Neural cell (in vitro differentiated cells): Measurements from ENCODE around the gene UVRAG.

ENCODE experiments used
- EZH2 ChIP-seq: fragments of 200-600, 300-800 bp; shearing (Covaris generic), sonication (generic); IDR thresholded peaks from 2 replicates; pipeline ENCODE4 v1.6.1; 2014; ENCODE audit warnings: antibody characterized with exemption, low read length, borderline replicate concordance, mild to moderate bottlenecking; ENCODE audit not compliant: insufficient read depth, poor library complexity, severe bottlenecking
- POLR2AphosphoS5 ChIP-seq: IDR thresholded peaks from 2 replicates; pipeline ENCODE4 v1.6.1; 2012
- TF ChIP-seq, protein P1 (sequence below): fragments of 450-650 bp; IDR thresholded peaks from 2 replicates; pipeline ENCODE4 v1.5.1; 2014; ENCODE audit warnings: antibody characterized with exemption, mild to moderate bottlenecking, moderate library complexity; ENCODE audit not compliant: poor library complexity, severe bottlenecking
- TF ChIP-seq, protein P2 (sequence below): IDR thresholded peaks from 2 replicates; pipeline ENCODE4 v1.6.1; 2012; ENCODE audit warnings: borderline replicate concordance

DNA sequence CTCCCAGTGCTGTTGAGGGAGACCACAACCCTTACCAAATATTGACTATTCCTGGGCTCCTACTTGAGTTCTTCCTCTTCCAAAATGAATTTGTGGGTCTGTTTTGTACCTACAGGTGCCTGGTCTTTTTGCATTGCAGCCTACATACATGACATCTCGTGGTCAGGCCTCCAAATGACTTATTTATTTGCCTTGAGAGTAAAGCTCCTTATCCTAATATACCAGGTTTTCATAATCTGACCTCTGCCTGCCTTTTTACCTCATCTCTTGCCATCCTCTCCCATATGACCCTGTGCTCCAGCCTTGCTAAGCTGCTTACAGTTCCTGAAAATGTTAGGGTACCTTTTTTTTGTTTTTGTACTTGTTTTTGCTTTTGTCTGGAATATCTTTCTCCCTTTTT, 130.4 kb downstream of the UVRAG start:
- TF ChIP-seq, protein P1, sequence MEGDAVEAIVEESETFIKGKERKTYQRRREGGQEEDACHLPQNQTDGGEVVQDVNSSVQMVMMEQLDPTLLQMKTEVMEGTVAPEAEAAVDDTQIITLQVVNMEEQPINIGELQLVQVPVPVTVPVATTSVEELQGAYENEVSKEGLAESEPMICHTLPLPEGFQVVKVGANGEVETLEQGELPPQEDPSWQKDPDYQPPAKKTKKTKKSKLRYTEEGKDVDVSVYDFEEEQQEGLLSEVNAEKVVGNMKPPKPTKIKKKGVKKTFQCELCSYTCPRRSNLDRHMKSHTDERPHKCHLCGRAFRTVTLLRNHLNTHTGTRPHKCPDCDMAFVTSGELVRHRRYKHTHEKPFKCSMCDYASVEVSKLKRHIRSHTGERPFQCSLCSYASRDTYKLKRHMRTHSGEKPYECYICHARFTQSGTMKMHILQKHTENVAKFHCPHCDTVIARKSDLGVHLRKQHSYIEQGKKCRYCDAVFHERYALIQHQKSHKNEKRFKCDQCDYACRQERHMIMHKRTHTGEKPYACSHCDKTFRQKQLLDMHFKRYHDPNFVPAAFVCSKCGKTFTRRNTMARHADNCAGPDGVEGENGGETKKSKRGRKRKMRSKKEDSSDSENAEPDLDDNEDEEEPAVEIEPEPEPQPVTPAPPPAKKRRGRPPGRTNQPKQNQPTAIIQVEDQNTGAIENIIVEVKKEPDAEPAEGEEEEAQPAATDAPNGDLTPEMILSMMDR = no peak
- TF ChIP-seq POLR2AphosphoS5 (no peak), EZH2 (no peak)
- TF ChIP-seq, protein P2, sequence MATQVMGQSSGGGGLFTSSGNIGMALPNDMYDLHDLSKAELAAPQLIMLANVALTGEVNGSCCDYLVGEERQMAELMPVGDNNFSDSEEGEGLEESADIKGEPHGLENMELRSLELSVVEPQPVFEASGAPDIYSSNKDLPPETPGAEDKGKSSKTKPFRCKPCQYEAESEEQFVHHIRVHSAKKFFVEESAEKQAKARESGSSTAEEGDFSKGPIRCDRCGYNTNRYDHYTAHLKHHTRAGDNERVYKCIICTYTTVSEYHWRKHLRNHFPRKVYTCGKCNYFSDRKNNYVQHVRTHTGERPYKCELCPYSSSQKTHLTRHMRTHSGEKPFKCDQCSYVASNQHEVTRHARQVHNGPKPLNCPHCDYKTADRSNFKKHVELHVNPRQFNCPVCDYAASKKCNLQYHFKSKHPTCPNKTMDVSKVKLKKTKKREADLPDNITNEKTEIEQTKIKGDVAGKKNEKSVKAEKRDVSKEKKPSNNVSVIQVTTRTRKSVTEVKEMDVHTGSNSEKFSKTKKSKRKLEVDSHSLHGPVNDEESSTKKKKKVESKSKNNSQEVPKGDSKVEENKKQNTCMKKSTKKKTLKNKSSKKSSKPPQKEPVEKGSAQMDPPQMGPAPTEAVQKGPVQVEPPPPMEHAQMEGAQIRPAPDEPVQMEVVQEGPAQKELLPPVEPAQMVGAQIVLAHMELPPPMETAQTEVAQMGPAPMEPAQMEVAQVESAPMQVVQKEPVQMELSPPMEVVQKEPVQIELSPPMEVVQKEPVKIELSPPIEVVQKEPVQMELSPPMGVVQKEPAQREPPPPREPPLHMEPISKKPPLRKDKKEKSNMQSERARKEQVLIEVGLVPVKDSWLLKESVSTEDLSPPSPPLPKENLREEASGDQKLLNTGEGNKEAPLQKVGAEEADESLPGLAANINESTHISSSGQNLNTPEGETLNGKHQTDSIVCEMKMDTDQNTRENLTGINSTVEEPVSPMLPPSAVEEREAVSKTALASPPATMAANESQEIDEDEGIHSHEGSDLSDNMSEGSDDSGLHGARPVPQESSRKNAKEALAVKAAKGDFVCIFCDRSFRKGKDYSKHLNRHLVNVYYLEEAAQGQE = no peak
